Endothelial cell of umbilical vein (primary cell): Measurements from ENCODE around the gene SLC46A3.
"Not testable (repeated sequence)": the region's sequence is repeated elsewhere in the genome, so short reads cannot be mapped to it uniquely, and the experiment has no call there.

Source experiments
- CTCF ChIP-seq, 2 donors: IDR thresholded peaks; 1 replicate in 1 of 2; 2 replicates in 1 of 2; pipeline ENCODE4 v1.5.1; 2011; ENCODE audit warnings: low read length in 2 of 2, mild to moderate bottlenecking in 2 of 2, moderate library complexity in 2 of 2, control low read depth in 1 of 2, inconsistent platforms in 1 of 2, low read depth in 1 of 2; ENCODE audit not compliant: insufficient read depth in 1 of 2; ENCODE audit errors: extremely low read depth in 1 of 2
- FOS ChIP-seq: IDR thresholded peaks from 2 replicates; pipeline ENCODE4 v1.6.1; 2011; ENCODE audit warnings: mild to moderate bottlenecking, low read length, moderate library complexity, borderline replicate concordance; ENCODE audit not compliant: insufficient read depth
- POLR2AphosphoS5 ChIP-seq: IDR thresholded peaks from 2 replicates; pipeline ENCODE4 v1.6.1; 2012; ENCODE audit warnings: low read depth, mild to moderate bottlenecking, control low read depth, low read length, moderate library complexity; ENCODE audit not compliant: insufficient read depth

- not testable (repeated sequence) for TF ChIP-seq CTCF (IDR thresholded peaks at IDR 0.05; ENCODE audit: extremely low read depth in 1 of 2, insufficient read depth in 1 of 2, low read depth in 1 of 2, low read length in 2 of 2); POLR2AphosphoS5; FOS
These were observed 23.7 kb upstream of the SLC46A3 start for GRCh38 chr13:28742445-28742844.
